Ovary (tissue), 3 donors: ENCODE measurements around the gene QPCT.

ENCODE experiments used
- EP300 ChIP-seq: sonication (generic); formaldehyde crosslinking; IDR thresholded peaks from one replicate; pipeline ENCODE4 v1.6.1; 2017; ENCODE audit warnings: antibody characterized with exemption
- TF ChIP-seq, protein P1 (sequence below), 3 donors: fragments of 450-650 bp in 2 of 3; fragments of 200-600 bp in 1 of 3; IDR thresholded peaks; one replicate each; pipeline versions ENCODE4 v1.5.1 to v1.8.0; 2016 to 2022; ENCODE audit warnings: antibody characterized with exemption in 3 of 3, mild to moderate bottlenecking in 1 of 3
- donor health status: DM: no; HTN: no; CAD: no.

GRCh38 chr2:37342591-37343220, 1.7 kb upstream of the QPCT start:
- TF ChIP-seq, protein P1, sequence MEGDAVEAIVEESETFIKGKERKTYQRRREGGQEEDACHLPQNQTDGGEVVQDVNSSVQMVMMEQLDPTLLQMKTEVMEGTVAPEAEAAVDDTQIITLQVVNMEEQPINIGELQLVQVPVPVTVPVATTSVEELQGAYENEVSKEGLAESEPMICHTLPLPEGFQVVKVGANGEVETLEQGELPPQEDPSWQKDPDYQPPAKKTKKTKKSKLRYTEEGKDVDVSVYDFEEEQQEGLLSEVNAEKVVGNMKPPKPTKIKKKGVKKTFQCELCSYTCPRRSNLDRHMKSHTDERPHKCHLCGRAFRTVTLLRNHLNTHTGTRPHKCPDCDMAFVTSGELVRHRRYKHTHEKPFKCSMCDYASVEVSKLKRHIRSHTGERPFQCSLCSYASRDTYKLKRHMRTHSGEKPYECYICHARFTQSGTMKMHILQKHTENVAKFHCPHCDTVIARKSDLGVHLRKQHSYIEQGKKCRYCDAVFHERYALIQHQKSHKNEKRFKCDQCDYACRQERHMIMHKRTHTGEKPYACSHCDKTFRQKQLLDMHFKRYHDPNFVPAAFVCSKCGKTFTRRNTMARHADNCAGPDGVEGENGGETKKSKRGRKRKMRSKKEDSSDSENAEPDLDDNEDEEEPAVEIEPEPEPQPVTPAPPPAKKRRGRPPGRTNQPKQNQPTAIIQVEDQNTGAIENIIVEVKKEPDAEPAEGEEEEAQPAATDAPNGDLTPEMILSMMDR (IDR thresholded peaks at IDR 0.05) = no peak
- no peak for TF ChIP-seq EP300
